Measurements from ENCODE around the gene DTX2.
"Not testable (repeated sequence)": the region's sequence is repeated elsewhere in the genome, so short reads cannot be mapped to it uniquely, and the experiment has no call there.

Gene DTX2

DNA sequence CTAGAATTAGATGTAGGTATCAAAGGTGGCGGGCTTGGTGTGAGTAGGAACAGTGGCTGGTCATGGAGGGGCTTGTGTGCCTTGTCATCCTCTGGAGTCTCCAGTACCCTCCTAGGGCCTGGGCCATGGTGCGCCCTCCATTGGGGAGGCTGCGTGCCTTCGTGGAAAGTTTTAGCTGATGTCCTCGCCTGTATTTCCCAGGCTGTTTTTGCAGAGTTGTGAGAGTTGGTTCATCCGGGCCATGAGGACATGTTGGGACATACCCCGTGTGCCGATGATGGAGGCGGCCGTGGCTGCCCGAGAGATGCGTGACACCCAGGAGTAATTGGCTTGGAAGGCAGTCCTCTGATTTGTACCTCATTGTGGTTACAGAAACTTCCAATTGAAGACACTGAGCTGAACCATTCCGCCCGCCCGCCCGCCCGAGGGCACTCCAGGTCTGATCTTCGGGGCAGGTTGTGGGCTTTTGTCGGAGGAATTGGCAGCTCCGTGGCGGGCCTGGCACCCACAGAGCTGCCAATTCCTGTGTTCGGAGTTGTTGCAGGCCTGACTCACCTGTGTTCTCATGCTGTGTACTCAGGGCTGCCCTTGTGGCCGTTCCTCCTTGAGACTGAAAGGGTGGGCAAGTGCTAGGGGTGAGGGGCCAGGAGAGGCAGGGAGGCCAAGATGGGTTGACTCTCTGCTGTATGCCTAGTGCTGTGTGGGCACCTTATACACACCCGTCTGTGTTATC is 15.4 kb downstream of the DTX2 start:
- not testable (repeated sequence) for H3K4me3 ChIP-seq (ENCODE audit: low read depth, low read length); DNase-seq (ENCODE audit: low read depth)

DNA sequence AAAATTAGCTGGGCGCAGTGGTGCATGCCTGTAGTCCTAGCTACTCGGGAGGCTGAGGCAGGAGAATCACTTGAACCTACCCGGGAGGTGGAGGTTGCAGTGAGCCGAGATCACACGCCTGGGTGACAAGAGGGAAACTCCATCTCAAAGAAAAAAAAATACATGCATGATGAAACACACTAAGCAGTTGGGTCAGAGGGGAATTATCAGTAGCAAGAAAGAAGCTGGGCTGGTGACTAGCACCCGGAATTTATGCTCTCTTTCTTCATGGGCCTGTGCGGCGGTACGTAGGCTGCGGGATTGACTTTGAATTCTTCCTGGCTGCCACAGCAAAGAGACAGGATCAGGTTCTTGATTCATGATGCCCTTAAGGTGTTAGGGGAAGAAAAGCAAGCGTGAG is 18.1 kb downstream of the DTX2 start:
- DNase-seq (ENCODE audit: low read depth); H3K4me3 ChIP-seq (ENCODE audit: low read depth, low read length): not testable (repeated sequence)

DNA sequence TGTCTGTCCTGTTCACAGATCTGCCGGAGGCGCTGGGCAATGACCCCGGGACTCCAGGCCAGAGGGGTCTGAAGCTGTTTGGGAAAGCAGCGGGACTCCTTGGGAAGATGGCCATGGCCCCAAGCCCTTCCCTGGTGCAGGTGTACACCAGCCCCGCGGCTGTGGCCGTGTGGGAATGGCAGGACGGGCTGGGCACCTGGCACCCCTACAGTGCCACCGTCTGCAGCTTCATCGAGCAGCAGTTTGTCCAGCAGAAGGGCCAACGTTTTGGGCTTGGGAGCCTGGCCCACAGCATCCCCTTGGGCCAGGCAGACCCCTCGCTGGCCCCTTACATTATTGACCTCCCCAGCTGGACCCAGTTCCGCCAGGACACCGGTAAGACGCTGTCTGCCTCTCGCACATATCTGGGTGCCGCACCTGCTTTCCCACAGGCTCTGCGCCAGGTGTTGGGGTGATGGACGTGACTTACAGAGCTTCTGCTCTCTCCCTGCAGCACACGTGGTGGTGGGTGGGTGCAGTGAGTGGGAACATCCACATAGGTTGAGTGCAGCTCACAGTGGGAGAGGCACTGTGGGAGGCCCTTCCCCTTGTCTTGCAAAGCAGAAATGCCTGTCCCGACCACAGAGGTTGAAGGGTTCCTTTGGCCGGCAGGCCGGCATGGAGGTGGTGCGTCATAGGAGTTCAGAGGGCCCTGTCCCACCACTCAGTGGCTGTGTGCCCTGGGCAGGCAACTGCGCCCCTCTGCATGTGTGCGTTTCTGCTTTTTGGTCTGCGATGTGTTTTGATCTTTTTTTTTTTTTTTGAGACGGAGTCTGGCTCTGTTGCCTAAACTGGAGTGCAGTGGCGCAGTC is 19.1 kb downstream of the DTX2 start:
- DNase-seq (ENCODE audit: low read depth); H3K4me3 ChIP-seq (ENCODE audit: low read depth, low read length): not testable (repeated sequence)

DNA sequence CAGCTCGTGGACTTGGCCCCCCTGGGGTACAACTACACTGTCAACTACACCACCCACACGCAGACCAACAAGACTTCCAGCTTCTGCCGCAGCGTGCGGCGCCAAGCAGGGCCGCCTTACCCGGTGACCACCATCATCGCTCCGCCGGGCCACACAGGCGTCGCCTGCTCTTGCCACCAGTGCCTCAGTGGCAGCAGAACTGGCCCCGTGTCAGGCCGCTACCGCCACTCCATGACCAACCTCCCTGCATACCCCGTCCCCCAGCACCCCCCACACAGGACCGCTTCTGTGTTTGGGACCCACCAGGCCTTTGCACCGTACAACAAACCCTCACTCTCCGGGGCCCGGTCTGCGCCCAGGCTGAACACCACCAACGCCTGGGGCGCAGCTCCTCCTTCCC is 21.2 kb downstream of the DTX2 start:
- not testable (repeated sequence) for H3K4me3 ChIP-seq (ENCODE audit: low read depth, low read length); DNase-seq (ENCODE audit: low read depth)

DNA sequence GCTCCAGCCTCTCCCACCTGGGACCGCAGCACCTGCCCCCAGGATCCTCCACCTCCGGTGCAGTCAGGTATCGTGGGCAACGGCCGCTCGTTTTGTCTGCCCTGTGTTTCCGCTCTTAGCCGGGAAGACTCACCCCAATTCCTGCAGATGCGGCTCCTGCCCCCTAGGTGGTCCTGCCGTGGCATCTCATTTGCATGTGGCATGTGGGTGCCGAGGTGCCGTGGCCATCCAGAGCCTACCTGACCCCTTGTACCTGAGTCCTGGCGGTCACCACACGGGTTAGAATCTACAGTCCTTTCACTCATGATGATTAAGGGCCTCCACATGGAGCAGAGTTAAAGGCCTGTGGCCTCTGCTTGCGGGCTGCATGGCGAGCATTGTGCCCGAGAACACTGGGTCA is 21.6 kb downstream of the DTX2 start:
- not testable (repeated sequence) for DNase-seq (ENCODE audit: low read depth); H3K4me3 ChIP-seq (ENCODE audit: low read depth, low read length)

DNA sequence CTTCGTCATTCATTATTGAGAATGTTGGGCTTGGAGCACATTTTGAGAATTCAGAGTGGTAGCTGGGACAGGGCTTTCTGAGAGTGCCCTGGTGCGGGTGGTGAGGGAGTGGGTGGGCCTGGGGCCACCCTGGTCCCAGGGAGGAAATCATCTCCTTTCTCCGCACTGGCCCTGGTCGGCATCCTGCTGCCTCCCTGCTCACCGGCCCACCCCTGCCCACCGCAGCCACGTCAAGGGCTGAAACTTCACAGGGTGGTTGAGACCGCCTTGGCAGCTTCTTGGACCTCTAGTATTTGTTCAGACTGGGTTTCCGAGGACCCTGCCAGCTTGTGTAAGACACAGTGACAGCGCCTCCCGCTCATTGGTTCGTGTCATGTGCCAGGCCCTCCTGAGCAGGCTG is 22.9 kb downstream of the DTX2 start:
- not testable (repeated sequence) for H3K4me3 ChIP-seq (ENCODE audit: low read depth, low read length); DNase-seq (ENCODE audit: low read depth)

DNA sequence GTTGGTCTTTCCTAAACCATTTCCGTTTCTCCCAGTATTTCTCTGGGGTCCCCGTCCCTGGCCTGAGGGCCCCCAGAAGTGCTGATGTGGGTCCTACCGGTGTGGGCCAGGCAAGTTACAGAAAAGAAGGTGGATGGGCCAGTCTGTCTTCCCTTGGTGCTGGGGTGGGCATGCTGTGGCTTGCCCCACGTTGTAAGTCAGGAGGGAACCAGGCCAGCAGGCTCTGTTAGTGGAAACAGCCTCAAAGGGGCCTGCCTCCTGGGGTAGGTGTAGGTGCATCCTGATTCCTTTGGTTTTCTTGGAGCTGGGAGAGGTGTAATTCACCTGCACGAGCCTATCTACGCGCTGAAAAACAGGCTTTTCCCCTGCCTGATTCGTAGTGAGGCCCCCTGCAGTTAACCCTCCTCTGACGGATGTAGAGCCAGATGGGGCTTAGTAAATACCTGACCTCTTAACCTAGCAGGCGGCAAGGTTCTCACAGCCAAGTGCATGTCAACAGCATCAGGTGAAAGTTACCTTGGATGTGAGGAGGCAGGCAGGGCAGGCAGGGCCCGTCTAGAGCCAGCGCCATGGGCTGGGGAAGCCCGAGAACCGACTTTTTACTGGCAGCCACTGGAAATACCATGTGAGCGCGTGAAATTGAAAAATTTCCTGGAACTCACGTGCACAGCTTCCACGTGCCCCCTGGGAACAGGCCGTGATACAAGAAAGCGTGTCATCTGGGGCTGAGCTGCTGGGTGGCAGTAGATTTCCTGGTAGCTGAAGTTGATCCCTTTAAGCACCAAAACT is 24.5 kb downstream of the DTX2 start:
- not testable (repeated sequence) for DNase-seq (ENCODE audit: low read depth); H3K4me3 ChIP-seq (ENCODE audit: low read depth, low read length)

DNA sequence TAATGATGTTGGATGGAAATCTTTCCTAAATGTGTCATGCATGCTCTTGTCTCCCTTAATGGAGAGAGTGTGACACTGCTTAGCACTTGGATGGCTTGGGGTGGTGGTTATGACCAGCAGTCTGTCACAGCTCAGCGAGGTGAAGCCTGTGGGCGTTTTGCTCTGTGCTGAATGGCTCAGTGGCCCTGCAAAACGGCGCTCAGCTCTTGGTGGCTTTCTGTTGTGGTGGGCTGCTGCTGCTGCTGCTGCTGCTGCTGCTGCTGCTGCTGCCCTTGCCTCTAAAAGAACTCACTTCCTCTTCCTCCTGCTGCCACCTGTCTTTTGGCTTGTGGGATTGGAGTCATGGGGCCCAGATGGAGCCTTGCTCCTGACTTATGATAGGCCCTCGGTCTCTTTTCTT is 25.1 kb downstream of the DTX2 start:
- DNase-seq (ENCODE audit: low read depth); H3K4me3 ChIP-seq (ENCODE audit: low read depth, low read length): not testable (repeated sequence)

DNA sequence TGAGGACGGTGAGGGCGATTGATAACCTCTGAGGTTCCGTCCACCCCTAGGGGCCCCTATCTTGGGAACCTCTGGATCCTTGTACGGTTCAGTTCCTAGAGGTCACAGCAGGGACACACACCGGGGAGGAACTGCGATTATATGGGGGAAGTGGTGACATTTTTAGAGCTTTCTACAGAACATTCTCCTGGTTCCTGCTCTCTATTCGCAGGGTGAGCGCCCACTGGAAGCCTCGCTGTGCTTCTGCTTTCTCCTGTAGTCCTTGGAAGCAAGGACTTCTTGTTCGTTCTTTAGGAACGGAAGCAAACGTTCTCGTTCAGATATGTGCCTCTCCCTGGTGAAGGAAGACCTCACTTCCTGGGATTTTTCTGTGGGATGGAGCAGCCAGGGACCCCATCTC is 26.5 kb downstream of the DTX2 start:
- DNase-seq (ENCODE audit: low read depth); H3K4me3 ChIP-seq (ENCODE audit: low read depth, low read length): not testable (repeated sequence)

DNA sequence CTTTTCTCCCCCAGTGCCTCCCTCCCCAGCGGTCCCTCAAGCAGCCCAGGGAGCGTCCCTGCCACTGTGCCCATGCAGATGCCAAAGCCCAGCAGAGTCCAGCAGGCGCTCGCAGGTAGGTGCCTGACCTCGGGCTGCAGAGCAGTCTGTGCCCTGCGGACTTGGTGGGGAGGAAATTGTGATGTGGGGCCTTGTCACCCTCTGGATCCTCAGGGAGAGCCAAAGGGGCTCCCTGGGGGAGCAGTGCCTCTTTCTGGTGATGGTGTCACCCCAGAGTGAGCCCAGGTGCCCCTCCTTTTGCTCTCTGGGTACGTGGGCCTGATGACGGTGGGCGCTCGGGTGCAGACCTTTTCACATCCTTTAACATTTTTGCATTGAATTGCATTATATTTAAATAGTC is 30.6 kb downstream of the DTX2 start:
- not testable (repeated sequence) for H3K4me3 ChIP-seq (ENCODE audit: low read depth, low read length); DNase-seq (ENCODE audit: low read depth)

DNA sequence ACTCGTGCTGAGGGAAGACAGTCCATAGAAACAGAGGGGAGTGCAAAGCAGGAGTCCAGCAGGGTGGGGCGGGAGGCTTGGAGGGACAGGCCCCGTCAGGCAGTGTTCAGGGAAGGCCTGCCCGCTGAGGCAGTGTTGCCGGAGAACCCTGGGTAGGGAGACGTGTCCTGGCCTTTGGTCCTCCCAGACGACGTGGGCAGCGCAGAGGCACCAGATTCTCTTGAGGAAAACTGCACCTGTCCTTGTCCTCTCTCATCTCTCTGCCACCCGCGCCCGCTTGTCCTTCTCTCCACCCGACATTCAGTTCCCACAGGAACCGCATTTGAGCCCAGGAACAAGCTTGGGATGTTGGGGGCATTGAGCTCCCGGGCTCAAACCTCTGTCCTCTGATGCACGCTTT is 34.2 kb downstream of the DTX2 start:
- not testable (repeated sequence) for DNase-seq (ENCODE audit: low read depth); H3K4me3 ChIP-seq (ENCODE audit: low read depth, low read length)

DNA sequence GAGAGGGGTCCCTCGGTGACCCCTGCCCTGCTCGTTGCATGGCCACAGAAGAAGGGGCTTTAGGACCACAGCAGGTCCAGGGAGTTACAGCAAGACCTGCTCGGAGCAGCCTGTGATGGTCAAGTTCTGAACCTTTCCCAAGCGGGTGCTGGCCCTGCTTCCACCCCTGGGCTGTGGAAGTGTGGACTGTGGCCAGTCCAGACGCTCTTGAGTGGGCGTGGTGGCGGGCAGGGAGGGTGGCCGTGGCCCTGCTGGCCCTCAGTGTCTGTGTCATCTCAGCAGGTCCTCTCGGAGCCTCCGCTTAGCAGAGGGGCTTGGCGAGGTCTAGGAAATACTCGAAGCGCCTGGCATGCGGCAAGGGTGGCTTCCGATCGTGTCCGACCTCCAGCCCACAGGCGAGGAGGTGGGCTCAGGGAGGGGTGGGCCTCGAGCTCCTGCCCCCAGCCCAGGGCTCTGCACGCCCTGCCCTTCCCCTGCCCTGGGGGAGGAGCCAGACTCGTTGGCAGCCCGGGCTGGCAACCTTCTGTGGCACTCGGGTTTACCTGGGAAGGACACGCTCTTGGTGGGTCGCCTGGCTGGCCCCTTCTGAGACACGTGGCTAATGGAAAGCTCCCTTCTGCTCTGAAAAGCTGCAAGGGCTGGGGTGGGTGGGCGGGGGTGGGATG is 36.5 kb downstream of the DTX2 start:
- H3K4me3 ChIP-seq (ENCODE audit: low read depth, low read length); DNase-seq (ENCODE audit: low read depth): not testable (repeated sequence)

DNA sequence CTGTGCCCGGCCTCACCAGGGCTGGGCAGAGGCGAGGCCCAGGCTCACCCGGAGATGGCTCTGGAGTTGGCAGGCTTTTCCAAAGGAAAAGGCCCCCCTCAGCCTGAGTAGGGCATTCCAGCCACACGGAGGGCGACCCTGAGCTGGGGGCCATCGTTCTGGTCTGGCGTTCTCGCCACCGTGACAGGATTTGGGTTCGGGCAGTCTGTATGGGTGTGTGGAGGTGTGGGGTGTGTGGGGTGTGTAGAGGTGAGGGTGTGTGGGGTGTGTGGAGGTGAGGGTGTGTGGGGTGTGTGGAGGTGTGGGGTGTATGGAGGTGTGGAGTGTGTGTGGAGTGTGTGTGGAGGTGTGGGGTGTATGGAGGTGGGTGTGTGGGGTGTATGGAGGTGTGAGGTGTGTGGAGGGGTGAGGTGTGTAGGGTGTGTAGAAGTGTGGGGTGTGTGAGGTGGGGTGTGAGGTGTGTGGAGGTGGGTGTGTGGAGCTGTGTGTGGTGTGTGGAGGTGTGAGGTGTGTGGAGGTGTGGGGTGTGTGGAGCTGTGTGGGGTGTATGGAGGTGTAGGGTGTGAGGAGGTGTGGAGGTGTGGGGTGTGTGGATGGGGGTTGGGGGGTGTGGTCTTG is 37.2 kb downstream of the DTX2 start:
- not testable (repeated sequence) for H3K4me3 ChIP-seq (ENCODE audit: low read depth, low read length); DNase-seq (ENCODE audit: low read depth)

DNA sequence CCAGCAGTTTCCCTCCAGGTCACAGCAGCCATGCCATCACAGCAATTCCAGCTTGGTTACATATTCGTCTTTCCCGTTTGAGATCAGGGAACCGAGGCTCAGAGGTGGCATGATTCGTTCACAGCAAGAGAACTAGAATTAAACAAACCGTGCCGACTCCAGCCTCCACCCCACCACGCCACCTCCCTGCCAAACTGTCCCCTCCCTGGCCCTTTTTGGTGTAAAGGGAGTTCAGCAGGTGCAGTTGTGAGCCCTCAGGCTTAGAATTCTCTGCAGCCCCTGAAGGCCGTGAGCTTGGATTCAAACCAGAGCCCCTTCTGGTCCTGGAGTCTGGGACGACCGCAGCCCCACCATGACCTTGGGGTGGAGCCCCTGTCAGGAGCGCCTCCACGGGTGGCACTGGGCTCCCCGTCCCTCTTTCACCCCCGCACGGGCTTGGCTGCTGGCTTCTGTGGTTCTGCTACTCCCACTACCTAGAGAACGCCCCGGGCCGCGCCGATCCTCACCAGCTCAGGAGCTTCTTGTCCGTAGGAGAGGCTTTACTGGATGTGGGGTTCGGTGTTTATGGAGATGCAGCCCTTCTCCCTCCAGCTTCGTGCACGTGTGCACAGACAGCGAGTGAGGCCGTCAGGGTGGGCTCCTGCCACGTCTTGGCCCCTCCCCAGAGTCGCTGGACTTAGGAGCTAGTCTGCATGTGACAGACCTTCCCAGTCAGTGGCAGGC is 37.9 kb downstream of the DTX2 start:
- DNase-seq (ENCODE audit: low read depth); H3K4me3 ChIP-seq (ENCODE audit: low read depth, low read length): not testable (repeated sequence)

DNA sequence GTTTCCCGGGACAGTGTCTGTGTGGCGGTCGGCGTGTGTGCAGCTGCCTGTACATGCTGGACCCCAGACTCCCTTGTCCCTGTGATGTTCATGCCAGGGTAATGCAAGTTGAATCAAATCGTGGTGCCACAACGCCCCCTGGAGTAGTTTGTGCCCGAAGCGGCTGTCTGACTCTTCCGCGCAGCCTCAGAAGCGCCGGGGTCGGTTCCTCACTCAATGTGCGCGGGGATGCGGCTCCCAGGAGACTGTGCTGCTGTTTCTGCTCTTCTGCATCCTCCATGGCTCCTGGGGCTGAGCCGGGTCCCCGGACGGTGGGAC is 38.4 kb downstream of the DTX2 start:
- not testable (repeated sequence) for H3K4me3 ChIP-seq (ENCODE audit: low read depth, low read length); DNase-seq (ENCODE audit: low read depth)

DNA sequence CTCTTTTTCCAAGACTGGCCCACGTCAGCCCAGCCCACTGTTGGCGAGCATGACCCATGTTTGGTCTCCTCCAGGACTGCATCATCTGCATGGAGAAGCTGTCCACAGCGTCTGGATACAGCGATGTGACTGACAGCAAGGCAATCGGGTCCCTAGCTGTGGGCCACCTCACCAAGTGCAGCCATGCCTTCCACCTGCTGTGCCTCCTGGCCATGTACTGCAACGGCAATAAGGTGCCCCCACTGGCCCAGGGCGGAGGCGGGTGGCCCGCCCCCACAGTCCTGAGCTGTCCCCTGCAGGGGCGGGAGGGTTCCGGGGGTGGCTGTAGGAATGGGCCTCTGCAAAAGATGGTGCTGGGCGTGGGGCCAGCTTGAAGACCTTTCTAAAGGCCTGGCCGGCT is 40.7 kb downstream of the DTX2 start:
- not testable (repeated sequence) for H3K4me3 ChIP-seq (ENCODE audit: low read depth, low read length); DNase-seq (ENCODE audit: low read depth)

DNA sequence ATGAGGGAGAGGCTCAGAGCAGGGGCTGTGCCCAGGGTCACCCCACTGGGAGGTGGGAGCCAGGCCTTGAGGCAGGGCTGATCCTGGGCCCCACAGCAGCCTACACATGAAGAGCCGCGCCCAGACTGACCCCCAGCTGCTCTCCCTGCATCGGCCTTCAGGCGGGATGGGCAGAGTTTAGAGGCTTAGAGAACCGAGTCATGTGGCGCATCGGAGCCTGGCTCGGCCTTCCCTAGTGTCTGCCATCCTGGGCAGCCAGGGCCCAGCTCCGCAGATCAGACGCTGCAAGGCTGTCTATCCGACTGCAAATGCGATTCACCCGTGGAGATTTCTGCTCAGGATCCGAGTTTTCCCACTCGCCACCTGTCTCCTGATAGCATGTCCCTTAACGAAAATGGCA is 41.3 kb downstream of the DTX2 start:
- not testable (repeated sequence) for H3K4me3 ChIP-seq (ENCODE audit: low read depth, low read length); DNase-seq (ENCODE audit: low read depth)

DNA sequence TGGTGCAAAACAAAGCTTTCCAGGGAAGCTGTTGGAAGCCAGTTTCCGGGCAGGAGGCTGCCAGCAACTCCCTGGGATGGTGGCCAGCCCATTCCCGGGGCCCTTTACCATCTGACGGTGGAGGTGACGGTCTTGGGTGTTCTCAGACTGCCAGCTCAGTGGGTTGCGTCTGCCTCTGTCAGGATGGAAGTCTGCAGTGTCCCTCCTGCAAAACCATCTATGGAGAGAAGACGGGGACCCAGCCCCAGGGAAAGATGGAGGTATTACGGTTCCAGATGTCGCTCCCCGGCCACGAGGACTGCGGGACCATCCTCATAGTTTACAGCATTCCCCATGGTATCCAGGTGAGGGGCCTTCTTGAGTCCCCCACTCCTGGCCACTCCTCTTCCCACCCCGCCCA is 41.7 kb downstream of the DTX2 start:
- H3K4me3 ChIP-seq (ENCODE audit: low read depth, low read length); DNase-seq (ENCODE audit: low read depth): not testable (repeated sequence)
